Activated T-cell treated with anti-CD3 and anti-CD28 coated beads for 24 hours (primary cell): Measurements from ENCODE around the gene KCNMA1.
"Not testable (repeated sequence)": the region's sequence is repeated elsewhere in the genome, so short reads cannot be mapped to it uniquely, and the experiment has no call there.

Experiments used
- DNase-seq: peaks from one replicate; pipeline ENCODE4 v3.0.0-alpha.2; 2020; ENCODE audit warnings: low read depth

The KCNMA1 gene

DNA sequence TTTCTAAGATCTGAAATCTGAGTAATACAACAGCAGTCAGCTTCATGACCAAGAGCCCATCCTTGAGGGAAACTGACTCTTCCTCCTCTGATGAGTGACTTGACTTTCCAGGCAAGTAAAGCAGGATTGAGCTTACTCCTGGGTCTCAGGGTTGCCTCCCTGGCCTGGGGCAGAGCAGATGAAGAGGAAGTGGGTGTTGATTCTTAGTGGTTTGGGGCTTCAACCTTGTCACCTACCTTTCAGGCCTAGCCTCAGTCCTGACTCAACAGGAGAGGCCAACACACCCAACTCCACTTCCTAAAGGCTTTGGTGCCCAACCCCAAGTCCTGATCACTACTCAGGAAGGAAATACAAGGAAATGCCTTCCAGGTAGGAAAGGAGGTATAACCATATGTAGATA is 54.1 kb downstream of the KCNMA1 start:
- no peak for DNase-seq

DNA sequence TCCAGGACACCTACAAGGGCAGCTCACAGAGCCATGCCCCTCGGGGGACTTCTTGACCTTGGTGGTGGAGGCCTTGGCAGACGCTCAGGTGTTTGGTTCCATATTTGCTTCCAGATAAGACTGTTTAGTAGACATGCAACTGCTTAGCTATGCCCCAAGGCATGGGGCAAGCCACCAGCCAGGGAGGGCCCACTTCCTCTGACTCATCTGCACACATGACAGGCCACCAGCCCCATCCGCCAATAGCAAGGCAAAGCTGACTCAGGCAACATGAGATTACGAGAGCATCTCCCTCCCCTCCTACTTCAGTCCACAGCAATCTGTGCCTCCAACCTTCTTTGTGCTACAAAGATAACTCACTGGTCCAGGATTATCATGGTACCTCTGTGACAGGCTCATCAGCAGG is 54.9 kb downstream of the KCNMA1 start:
- no peak for DNase-seq

DNA sequence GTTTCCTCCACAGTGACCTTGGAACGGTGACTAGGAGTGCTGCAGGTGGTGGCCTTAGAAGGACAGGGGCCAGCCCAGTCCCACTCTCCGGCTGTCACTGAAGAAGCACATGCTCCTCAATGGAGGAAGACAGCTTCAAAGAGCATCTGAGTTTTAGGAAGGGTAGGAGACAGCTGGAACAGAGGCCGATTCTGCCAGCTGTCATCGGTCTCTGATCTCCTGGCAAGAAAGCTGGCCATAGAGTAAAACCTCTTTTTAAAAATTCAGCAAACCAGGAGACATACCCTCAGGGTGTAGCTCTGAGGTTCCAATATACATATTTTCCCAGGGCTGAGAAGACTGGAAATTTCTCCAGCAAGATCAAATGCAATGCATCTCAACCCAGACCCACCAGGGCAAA is 55.9 kb downstream of the KCNMA1 start:
- no peak for DNase-seq

DNA sequence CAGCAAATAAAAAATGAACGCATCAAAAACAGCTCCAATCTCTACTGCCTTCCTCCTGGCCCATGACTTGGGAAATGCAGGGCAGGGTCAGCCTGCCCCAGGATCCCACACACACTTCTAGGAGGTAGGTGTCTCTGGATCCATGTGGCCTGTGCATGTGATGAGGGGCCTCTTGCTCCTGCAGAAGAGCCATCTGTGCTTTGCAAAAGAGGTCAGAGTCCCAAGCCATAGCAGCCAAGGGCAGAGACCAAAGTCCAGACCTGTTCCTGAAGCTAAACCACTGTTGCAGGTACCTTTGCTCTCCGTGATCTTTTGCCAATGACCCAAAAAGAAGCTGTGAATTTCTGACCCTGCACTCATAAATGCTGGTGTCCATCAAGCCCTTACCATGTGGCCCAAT is 57.1 kb downstream of the KCNMA1 start:
- DNase-seq, result no peak

DNA sequence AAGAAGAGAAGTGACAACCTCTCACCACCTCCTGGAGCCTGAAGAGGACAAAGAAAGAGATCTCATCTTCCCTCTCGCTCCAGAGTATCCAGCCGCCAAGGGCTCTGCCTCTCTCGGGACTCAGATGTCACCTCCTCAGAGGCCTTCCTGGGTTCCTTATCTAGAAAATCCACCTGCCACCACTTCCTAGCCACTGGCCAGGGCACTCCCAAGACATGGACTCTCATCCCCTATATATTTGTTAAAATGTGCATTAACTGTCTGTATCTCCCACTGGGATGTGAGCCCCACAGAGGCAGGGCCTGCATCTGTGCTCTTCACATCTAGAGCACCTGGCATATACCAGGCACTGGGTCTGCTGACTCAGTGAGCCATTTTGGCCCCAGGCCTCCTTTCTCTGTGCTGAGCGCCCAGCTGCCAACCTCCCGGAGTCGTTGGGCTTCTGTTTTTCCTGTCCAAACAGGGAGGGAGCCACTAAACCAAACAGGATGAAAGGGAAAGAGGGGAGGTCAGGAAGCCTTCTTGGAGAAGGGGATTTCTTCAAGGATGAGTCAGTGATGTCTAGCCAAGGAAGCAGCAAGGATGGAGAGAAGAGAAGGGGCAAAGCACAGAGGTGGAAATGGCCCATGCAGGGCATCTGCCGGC is 58.9 kb downstream of the KCNMA1 start:
- no peak for DNase-seq

DNA sequence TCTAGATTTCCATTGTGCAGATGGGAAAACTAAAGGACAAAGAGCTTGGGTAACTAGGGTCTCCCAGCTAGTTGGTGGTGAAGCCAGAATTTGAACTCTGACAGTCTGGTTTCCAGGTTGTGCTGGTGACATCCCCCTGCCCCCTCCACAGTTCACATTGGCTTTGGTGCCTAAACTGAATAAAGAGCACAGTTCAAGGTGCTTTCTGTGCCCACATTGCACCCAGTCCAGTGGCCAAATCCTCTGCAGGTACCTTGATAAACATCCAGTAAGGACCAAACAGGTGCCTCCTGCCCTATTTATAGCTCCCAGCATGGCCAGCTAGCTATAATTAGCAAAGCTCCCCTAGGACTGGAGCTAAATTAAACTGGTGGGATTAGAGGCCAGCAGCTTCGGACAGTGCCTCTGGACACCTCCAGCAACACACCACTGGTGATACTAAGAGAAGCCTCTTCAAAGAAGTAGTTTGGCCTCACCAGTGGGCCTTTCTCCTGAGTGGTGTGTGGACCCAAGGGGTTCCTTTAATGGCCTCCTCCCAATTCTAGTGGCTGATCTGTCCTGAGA is 59.9 kb downstream of the KCNMA1 start:
- no peak for DNase-seq

DNA sequence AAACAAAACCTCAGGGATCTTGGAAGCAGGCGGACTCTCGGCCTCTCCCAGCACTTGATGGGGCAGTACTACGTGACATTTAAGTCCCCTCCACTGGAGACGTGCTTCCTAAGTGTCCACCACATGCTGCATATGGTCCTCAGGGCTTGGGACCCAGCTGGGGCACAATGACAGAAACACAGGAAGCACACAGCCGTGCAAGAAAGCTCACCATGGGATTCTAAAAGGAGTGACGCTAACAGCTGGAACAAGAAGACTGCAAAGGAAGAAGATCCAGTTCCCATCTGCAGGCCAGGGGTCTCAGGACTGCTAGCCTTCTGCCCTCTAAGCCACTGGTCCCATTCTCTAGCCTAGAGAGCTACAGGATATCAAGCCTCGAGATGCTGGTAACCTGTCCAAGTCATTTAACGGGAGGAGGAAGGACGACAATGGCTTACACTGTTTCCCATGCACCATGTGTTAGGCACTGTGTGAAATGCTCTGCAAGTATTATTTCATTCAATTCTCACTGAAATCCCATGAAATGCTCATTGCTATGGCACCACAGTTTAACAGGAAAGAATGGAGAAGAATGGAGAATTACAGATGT is 61.1 kb downstream of the KCNMA1 start:
- no peak for DNase-seq

DNA sequence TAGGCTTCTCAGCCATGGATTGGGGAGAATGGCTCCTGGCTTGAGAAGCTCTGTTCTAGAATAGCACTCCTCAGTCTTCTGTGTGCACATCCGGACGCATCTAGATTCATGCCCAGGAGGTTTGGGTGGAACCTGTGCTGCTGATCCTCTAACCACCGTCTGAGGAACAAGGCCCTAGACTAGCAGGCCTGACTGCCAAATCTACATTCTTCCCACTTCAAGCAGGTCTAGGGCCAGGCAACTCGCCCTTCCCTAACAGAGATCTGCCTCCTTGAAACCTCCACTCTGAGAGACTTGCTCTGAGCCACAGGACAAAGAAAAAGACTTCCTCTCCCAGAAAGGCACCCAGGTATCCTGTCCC is 61.6 kb downstream of the KCNMA1 start:
- DNase-seq, result no peak

DNA sequence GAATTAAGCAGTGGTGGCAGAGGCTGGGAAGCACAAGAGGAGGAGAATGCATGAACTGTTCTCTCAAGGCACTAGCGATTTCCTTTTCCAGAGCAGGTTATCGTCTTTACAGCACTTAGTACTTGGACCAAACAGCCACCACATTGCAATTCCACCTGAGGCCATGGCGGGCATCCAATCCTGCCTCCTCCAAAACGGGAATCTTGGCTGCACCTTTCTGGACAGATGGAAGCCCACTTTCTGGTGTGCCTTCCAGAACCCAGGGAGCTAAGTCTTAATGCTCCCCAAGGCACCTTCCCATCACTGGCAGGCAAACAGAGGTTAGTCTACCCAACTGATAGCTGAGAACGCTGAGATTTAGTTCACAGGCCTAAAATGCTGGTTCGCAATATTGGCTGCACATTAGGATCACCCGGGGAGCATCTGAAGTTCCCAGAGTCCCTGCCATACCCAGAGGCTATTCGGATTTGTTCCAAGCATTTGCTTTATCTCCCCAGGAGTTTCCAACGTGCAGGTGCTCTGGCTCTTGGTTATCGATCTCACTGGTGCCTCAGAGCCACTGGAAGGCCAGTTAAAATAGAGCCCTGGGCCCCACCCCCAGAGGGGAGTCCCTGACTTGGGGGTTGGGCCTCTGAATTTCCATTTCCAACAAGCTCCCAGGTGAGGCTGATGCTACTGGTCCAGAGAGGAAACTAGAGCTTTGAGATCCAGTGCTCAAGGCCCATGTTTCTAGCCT is 62.2 kb downstream of the KCNMA1 start:
- DNase-seq, result no peak

DNA sequence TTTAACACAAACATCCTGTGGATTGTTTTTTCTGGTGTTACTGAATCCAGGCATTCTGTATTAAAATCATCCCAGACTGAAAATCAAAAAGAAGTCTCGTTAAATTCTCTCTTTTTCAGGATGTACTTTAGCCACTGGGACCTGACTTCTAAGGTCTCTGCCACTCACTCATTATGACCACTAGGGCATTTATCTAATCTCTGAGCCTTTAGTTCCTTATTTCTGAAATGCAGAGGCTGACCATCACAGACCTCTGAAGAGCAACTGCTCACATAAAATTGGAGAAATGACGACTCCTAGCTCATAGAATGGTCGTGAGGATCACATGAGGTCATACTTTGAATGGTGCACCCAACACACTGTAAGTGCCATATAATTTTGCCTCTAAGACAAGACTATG is 63.2 kb downstream of the KCNMA1 start:
- DNase-seq, result no peak

DNA sequence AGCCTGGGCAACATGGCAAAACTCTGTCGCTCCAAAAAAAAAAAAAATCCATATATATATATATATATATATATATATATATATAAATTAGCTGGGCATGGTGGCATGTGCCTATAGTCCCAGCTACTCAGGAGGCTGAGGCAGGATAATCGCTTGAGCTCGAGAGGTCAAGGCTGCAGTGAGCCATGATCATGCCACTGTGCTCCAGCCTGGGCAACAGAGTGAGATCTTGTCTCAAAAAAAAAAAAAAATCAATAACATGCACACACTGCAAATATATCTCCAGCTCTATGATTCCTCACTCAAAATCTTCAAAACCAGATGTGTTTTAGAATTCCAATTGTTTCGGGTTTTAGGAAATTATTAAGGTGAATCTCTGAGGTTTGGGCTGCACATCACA is 65.1 kb downstream of the KCNMA1 start:
- not testable (repeated sequence) for DNase-seq

DNA sequence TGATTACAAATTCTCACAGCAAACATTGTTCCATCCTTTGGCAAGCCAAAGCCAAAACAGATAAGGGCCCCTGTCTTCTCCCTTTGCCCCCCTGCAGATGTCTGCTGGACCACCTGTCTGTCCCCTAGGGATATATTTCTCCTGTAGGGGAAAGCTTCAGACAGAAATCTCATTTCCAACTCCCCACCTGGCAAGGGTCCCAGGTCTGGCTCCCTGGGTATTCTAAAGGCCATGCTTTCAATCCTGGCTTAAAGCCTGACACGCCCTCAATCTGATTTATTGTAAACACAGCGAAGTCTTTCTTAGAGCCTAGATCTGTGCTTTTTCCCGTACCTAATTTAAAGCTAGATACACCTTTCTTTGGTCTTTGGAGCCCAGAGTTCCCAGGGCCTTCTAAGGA is 66.1 kb downstream of the KCNMA1 start:
- DNase-seq, result no peak

DNA sequence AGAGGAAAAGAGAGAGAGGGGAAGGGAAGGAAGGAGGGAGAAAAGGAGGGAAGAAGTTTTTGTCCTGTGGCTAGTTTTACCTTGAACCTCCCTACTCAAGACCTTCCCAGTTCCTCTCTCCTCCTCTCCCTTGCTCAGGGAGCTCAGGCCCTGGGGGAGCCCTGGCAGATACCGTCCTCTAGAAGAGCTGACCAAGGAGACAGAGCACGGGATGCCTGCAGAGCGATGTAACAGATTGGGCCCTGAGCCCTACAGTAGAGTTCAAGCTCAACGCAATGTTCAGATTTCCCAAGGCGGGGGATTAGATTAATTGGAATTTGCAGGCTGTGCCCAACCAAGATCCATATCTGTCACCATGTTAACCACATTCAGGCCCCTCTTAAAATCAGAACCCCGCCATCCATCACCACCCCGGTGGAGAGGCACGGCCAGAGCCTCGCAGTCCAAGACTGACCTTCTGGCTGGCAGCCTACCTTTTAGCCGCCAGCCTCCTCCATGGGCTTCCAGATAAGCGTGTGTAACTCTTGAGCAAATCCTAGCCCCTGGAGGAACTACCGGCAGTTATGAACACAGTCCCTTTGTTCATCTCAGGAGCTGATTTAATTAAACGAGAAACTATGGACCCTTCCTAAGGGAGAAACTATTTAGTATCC is 70.6 kb downstream of the KCNMA1 start:
- DNase-seq, result no peak

DNA sequence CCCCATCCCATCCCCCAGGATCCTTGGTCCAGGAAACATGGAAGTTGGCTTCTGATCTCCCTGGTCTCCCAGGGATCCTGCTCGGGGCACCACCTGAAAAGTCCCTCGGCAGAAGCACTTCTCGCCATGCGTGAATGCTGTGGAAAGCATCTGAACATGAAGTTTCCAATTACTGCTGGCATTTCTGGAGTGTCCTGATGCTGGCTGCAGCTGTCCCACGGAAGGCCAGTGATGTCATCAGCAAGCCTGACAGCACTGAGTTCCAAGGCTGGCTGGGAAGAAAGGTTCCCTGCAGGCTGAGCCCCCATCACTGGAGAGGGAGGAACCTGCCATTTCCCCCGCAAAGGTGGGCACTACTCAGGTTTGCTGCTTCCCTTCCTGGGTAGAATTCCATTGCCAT is 71.4 kb downstream of the KCNMA1 start:
- no peak for DNase-seq

DNA sequence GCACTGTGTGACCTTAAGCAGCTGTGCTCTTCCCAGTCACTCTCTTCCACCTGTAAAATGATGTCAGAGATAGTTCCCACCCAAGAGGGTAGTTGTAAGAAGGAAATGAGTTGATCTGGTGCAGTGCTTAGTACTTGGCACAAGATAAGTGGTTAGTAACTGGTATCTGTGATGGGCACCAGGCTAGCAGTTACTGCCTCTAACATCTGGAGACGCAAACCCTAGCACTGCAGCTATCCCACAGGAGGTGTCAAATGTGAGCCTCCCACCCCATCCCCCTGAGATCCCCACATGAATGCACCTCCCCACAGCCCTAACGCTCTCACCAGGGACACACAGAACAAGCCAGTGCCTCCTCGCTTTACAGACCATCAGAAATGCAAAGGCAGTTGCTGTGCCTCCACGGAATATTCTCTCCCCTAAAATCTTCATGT is 72.0 kb downstream of the KCNMA1 start:
- no peak for DNase-seq

DNA sequence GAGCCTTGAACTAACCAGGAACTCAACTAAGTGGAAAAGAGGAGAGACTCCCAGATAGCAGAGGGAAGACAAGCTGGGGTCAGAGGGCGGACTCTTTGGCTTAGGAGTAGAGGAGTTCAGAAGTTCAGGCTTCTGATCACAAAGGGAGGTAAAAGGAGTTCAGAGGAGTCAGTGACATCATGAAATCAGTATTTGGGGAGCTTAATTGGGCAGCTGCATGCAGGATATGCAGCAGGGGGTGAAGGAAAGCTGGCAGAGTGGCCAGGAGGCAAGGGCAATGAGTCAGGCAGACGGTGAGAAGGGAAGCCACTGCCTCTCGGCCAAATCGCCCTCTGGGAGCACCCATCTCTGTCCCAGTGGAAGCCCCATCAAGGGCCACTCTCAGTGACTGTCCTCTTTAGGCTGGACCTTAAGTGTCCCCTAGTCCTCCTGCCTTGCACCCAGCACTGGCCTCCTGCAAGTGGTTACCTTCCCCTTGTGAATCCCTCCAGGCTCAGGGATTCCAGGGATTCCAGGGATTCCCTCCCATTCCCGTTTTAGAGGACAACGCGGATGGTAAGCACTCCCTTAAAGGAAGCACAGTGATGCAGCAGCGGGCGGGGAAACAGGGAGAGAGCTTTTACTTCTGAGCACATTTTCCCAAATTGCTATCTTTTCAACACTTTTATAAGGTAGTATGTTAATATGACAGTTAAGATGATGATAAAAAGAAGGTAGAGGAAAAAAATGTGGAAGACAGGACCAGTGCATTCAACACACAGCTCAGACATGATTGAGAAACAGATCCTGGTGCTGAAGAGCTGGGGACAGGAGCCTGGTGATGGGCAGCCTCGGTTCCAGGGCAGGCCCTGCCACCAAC is 72.6 kb downstream of the KCNMA1 start:
- DNase-seq, result no peak

DNA sequence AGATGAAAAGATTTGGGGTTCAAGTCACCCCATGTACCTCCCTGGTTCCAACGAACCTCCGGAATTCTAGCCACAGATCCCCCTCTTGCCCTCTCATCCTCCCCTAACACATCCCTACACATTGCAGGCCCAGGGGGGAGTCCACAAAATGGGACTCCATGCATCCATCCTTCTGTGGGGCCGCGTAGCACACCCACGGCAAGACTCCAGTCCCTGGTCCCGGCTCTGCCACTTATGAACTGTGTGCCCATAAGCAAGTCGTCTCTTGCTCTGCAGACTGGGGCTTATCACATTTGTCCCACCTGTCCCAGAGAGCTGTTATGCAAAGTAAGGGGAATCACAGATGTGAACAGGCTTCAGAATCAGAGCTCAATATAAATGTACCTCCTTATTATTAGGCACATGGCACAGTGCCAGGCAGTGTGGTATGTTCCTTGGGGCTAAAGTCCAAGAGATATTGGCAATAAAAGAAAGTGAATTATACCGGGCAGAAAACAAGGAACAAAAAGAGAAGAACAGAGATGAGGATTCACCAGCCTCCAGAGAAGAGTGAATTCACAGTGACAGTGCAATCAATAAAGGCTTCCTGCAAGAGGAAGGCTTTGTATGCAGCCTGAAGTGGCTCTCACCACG is 73.9 kb downstream of the KCNMA1 start:
- no peak for DNase-seq

DNA sequence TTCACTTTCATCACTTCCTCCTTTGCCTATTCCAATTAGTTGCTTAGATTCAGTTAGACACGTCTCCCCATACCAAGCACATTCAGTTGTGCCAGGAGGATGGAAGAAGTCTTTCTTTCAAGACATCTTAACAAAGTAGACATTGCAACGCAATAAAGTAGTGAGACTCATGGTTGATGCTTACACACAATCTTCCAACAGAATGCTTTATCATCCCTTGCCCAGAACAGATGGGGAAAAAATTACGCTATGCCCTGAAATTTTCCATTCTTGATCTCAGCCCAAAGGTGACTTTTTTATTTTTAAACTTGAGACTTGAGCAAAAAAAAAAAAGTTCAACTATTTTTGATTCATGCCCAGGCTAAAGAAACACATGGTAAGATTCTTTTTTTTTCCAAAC is 74.9 kb downstream of the KCNMA1 start:
- DNase-seq, result no peak

DNA sequence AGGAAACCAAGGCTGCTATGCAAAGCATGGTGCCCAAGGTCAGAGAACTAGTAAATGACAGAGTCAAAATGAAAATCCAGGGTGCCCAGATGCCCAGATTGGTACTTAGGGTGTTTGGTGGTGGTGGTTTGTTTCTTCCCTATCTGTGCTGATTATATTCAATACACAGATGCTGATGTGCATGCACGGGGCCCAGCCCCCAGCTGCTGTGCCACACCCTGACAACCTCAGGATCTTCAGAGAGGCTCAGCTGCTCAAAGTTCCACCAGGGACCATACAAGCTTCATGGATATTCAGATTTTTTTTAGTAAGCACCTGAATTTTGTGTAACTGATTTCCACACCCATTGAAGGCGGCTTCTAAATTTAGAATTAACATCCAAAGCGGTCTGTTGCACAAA is 75.6 kb downstream of the KCNMA1 start:
- no peak for DNase-seq

DNA sequence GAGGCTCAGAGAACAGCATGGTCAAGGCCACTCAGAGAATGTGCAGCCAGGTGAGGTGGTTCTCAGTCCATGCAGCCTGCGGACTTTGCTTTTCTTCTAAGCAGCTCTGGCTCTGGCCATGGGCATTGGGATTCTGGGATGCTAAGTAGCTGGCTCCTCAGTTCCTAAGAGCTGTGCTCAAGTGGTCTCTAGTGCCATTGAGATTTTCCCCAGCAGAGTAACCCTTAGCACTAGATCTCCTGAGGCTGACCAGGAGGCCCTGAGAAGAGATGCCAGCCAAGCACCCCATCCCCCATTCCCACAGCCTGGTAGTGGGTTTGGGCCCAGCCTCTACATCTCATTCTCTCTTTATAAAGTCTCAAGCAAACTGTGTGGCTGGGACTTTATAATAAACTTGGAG is 77.1 kb downstream of the KCNMA1 start:
- DNase-seq, result no peak

DNA sequence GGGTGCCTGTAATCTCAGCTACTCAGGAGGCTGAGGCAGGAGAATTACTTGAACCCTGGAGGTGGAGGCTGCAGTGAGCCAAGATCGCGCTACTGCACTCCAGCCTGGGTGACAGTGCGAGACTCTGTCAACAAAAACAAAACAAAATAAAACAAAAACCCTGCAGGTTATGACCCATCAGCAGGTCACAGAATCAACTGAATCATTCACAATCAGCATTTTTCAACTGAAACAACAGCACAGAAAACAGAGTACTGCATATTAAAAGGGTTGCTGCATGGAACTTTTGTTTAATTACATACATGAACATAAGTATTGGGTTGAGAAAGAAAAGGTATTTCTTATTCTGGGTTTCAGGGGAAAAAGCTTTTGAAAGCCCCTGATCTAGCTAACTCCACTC is 77.6 kb downstream of the KCNMA1 start:
- no peak for DNase-seq
